Measurements from ENCODE around the gene MYLK4. TPM values are rescaled to one million over a fixed set of nuclear protein-coding genes. Genes with fewer than 3 reads are reported as not detected.

Gene MYLK4
- total RNA-seq, 1 donor from 2014 or later: 0.65 TPM

- H3K27me3 Mint-ChIP-seq: peaks cover 9% of the 10 kb centered on the region
- no peaks in the 10 kb centered on the region for H3K36me3 Mint-ChIP-seq
- no peak overlapping the region for H3K27ac Mint-ChIP-seq
- DNase-seq (ENCODE audit: extremely low spot score, unreplicated experiment): no peak
- TF ChIP-seq CTCF (conservative IDR thresholded peaks at IDR 0.05): peak; percentile 95
- no peaks in the 10 kb centered on the region for H3K9me3 Mint-ChIP-seq
- H3K4me3 Mint-ChIP-seq: peak overlapping the region; percentile 35
- H3K4me1 Mint-ChIP-seq (ENCODE audit: unreplicated experiment): peaks cover 14% of the 10 kb centered on the region
These were observed 637 bp downstream of the MYLK4 start for GRCh38 chr6:2749969-2750600.

GRCh38 chr6:2748183-2748582 lies 2.5 kb downstream of the MYLK4 start:
- Mint-ChIP-seq H3K36me3 (no peaks in the 10 kb centered on the region), H3K27ac (no peak overlapping the region)
- TF ChIP-seq CTCF (conservative IDR thresholded peaks at IDR 0.05): no peak

DNA sequence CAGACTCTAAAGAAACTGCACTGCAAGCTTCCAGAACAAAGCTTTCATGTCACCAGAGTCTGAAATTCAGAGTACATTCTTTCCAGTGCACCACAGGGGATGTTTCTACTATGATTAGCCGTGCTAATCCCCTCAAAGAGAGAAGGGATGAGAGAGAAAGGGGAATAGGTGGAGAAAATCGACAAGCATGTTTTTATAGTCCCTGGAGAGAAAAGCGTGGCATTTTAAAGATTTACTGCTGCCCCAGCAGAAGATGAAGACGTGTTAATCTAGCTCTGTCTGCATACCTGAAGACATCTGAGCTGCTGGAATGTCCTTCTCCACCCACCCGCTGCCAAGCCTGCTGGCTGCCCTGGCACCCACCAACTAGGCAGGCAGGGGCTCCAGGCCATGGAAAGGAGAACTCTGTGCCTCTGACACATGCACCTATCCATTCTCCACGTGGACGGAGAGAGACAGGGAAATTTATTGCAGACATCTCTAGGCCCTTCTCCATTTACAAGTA lies 4.1 kb downstream of the MYLK4 start:
- Mint-ChIP-seq H3K27me3 (peaks cover 14% of the 10 kb centered on the region), H3K9me3 (no peaks in the 10 kb centered on the region), H3K27ac (no peak overlapping the region), H3K4me3 (no peak overlapping the region), H3K4me1 (ENCODE audit: unreplicated experiment) (peaks cover 31% of the 10 kb centered on the region), H3K36me3 (no peaks in the 10 kb centered on the region)
- TF ChIP-seq CTCF (conservative IDR thresholded peaks at IDR 0.05): no peak
- no peak for DNase-seq (ENCODE audit: extremely low spot score, unreplicated experiment)

More at GRCh38 chr6:2748183-2748582, 2.5 kb downstream of the MYLK4 start:
- no peak for DNase-seq (ENCODE audit: extremely low spot score, unreplicated experiment)
- Mint-ChIP-seq H3K27me3 (peaks cover 14% of the 10 kb centered on the region), H3K4me1 (ENCODE audit: unreplicated experiment) (peaks cover 31% of the 10 kb centered on the region), H3K9me3 (no peaks in the 10 kb centered on the region), H3K4me3 (no peak overlapping the region)

- H3K27ac Mint-ChIP-seq: no peak overlapping the region
- H3K27me3 Mint-ChIP-seq: peaks cover 11% of the 10 kb centered on the region
- H3K36me3 Mint-ChIP-seq: no peaks in the 10 kb centered on the region
- DNase-seq (ENCODE audit: extremely low spot score, unreplicated experiment): no peak
- no peaks in the 10 kb centered on the region for H3K9me3 Mint-ChIP-seq
- peaks cover 31% of the 10 kb centered on the region for H3K4me1 Mint-ChIP-seq (ENCODE audit: unreplicated experiment)
- no peak for TF ChIP-seq CTCF (conservative IDR thresholded peaks at IDR 0.05)
- H3K4me3 Mint-ChIP-seq: no peak overlapping the region
These were observed 5.5 kb downstream of the MYLK4 start for GRCh38 chr6:2745246-2745645.

- DNase-seq (ENCODE audit: extremely low spot score, unreplicated experiment): no peak
- Mint-ChIP-seq H3K27ac (no peak overlapping the region), H3K4me3 (no peak overlapping the region), H3K36me3 (no peaks in the 10 kb centered on the region), H3K4me1 (ENCODE audit: unreplicated experiment) (peaks cover 28% of the 10 kb centered on the region), H3K9me3 (no peaks in the 10 kb centered on the region), H3K27me3 (peaks cover 9% of the 10 kb centered on the region)
- no peak for TF ChIP-seq CTCF (conservative IDR thresholded peaks at IDR 0.05)
These were observed 5.9 kb downstream of the MYLK4 start for GRCh38 chr6:2744778-2745177.

All from type B pancreatic cell (in vitro differentiated cells).